Neural cell (in vitro differentiated cells): ENCODE measurements around the gene RNF113A. TPM values are rescaled to one million over a fixed set of nuclear protein-coding genes. Genes with fewer than 3 reads are reported as not detected.

Source experiments
- H2AFZ ChIP-seq: fragments of 200-600, 300-800 bp; sonication (generic), shearing (Covaris generic); 2 replicates; pipeline ENCODE4 v1.6.0; 2014; ENCODE audit warnings: low read depth, mild to moderate bottlenecking, antibody characterized with exemption, low read length, moderate library complexity
- H3F3A ChIP-seq: fragments of 200-600 bp; shearing (Covaris generic); 2 replicates; pipeline ENCODE4 v1.6.1; 2016; ENCODE audit warnings: mild to moderate bottlenecking, moderate library complexity, mixed read lengths, antibody characterized with exemption, low read length; ENCODE audit not compliant: insufficient read depth, poor library complexity, severe bottlenecking
- H3K27ac ChIP-seq: fragments of 200-600, 300-800 bp; sonication (generic), shearing (Covaris generic); 2 replicates; pipeline ENCODE4 v1.5.1; 2014; ENCODE audit warnings: mild to moderate bottlenecking, low read length, moderate library complexity
- H3K27me3 ChIP-seq: fragments of 300-800, 200-600 bp; sonication (generic), shearing (Covaris generic); 2 replicates; pipeline ENCODE4 v1.6.0; 2014; ENCODE audit warnings: mild to moderate bottlenecking, low read depth, low read length, moderate library complexity; ENCODE audit not compliant: insufficient read depth
- H3K36me3 ChIP-seq: fragments of 300-800, 200-600 bp; sonication (generic), shearing (Covaris generic); 2 replicates; pipeline ENCODE4 v1.5.1; 2014; ENCODE audit warnings: mild to moderate bottlenecking, antibody characterized with exemption, low read length, moderate library complexity; ENCODE audit not compliant: insufficient read depth
- H3K4me2 ChIP-seq: fragments of 300-800, 200-600 bp; sonication (generic), shearing (Covaris generic); 2 replicates; pipeline ENCODE4 v1.6.0; 2014; ENCODE audit warnings: mild to moderate bottlenecking, low read length
- H3K4me3 ChIP-seq: fragments of 300-800, 200-600 bp; sonication (generic), shearing (Covaris generic); 2 replicates; pipeline ENCODE4 v1.5.1; 2014; ENCODE audit warnings: mild to moderate bottlenecking, low read length, moderate library complexity
- H3K79me2 ChIP-seq: fragments of 200-600 bp; shearing (Covaris generic); replicated peaks from 2 replicates; pipeline ENCODE4 v1.6.0; 2014; ENCODE audit warnings: mild to moderate bottlenecking, low read length, moderate library complexity; ENCODE audit not compliant: insufficient read depth
- H3K9ac ChIP-seq: fragments of 300-800, 200-600 bp; sonication (generic), shearing (Covaris generic); 2 replicates; pipeline ENCODE4 v1.6.1; 2016; ENCODE audit warnings: mild to moderate bottlenecking, low read length, mixed read lengths
- H3K9me2 ChIP-seq: fragments of 200-600 bp; shearing (Covaris generic); 2 replicates; pipeline ENCODE4 v1.6.1; 2016; ENCODE audit warnings: mild to moderate bottlenecking, low read length, mixed read lengths; ENCODE audit not compliant: insufficient read depth
- H3K9me3 ChIP-seq: fragments of 200-600, 300-800 bp; sonication (generic), shearing (Covaris generic); 2 replicates; pipeline ENCODE4 v1.6.1; 2016; ENCODE audit warnings: mild to moderate bottlenecking, mixed run types, low read length, moderate library complexity, mixed read lengths
- H4K20me1 ChIP-seq: fragments of 200-600 bp; shearing (Covaris generic); 2 replicates; pipeline ENCODE4 v1.6.1; 2016; ENCODE audit warnings: mild to moderate bottlenecking, mixed run types; ENCODE audit not compliant: insufficient read depth
- CTCF ChIP-seq: fragments of 450-650 bp; IDR thresholded peaks from 2 replicates; pipeline ENCODE4 v1.5.1; 2014; ENCODE audit warnings: antibody characterized with exemption, mild to moderate bottlenecking, moderate library complexity; ENCODE audit not compliant: poor library complexity, severe bottlenecking
- EP300 ChIP-seq: fragments of 450-650 bp; conservative IDR thresholded peaks from 2 replicates; pipeline ENCODE4 v1.6.1; 2014; ENCODE audit warnings: antibody characterized with exemption, mild to moderate bottlenecking, moderate library complexity; ENCODE audit not compliant: poor library complexity, severe bottlenecking
- EZH2 ChIP-seq: fragments of 200-600, 300-800 bp; shearing (Covaris generic), sonication (generic); IDR thresholded peaks from 2 replicates; pipeline ENCODE4 v1.6.1; 2014; ENCODE audit warnings: antibody characterized with exemption, low read length, borderline replicate concordance, mild to moderate bottlenecking; ENCODE audit not compliant: insufficient read depth, poor library complexity, severe bottlenecking
- MXI1 ChIP-seq: fragments of 450-650 bp; conservative IDR thresholded peaks from 2 replicates; pipeline ENCODE4 v1.6.1; 2014; ENCODE audit warnings: antibody characterized with exemption, mild to moderate bottlenecking; ENCODE audit not compliant: poor library complexity, severe bottlenecking
- POLR2AphosphoS5 ChIP-seq: IDR thresholded peaks from 2 replicates; pipeline ENCODE4 v1.6.1; 2012
- RAD21 ChIP-seq: fragments of 450-650 bp; conservative IDR thresholded peaks from 2 replicates; pipeline ENCODE4 v1.6.1; 2014; ENCODE audit warnings: antibody characterized with exemption, mild to moderate bottlenecking, moderate library complexity
- REST ChIP-seq: IDR thresholded peaks from 2 replicates; pipeline ENCODE4 v1.6.1; 2012; ENCODE audit warnings: borderline replicate concordance
- SMC3 ChIP-seq: fragments of 450-650 bp; conservative IDR thresholded peaks from 2 replicates; pipeline ENCODE4 v1.6.1; 2014; ENCODE audit warnings: antibody characterized with exemption, mild to moderate bottlenecking, moderate library complexity; ENCODE audit not compliant: poor library complexity
- TAF1 ChIP-seq: IDR thresholded peaks from 2 replicates; pipeline ENCODE4 v1.6.1; 2012; ENCODE audit warnings: low read depth
- polyA plus RNA-seq: library from polyadenylated mRNA; depleted of rRNA; stranded (reverse); fragments of >200 nt; gene quantifications from 2 replicates; pipeline ENCODE4 v1.2.3, GENCODE V29; 2014

Gene RNF113A
- polyA plus RNA-seq, 1 donor from 2014 or later: 27.2 TPM

- Histone ChIP-seq H3K36me3 (no peaks in the 10 kb centered on the region), H3F3A (no peaks in the 10 kb centered on the region), H4K20me1 (no peaks in the 10 kb centered on the region), H3K9me3 (no peaks in the 10 kb centered on the region), H2AFZ (peak within 1 kb of the TSS; percentile 51), H3K27ac (peak within 1 kb of the TSS; percentile 84), H3K9ac (peak within 1 kb of the TSS; percentile 83), H3K79me2 (peaks cover 17% of the 10 kb centered on the region), H3K4me2 (peak within 1 kb of the TSS; percentile 62), H3K4me3 (peak within 1 kb of the TSS; percentile 78), H3K9me2 (no peaks in the 10 kb centered on the region), H3K27me3 (no peaks in the 10 kb centered on the region)
- TF ChIP-seq SMC3: peak; percentile 29
- TF ChIP-seq TAF1: no peak
- TF ChIP-seq EZH2: no peak
- peak; percentile 43 for TF ChIP-seq MXI1
- TF ChIP-seq CTCF: no peak
- TF ChIP-seq REST: peak; percentile 5
- TF ChIP-seq EP300: no peak
- peak; percentile 14 for TF ChIP-seq RAD21
- TF ChIP-seq POLR2AphosphoS5: peak; percentile 68
Observed at GRCh38 chrX:119852382-119853353, 18.9 kb downstream of the RNF113A start, which contains the start of gene UPF3B. TSS of gene UPF3B (minus strand) at chrX:119852963. CDS start at chrX:119852928, 35 bp downstream.

GRCh38 chrX:119833905-119834304, 37.6 kb downstream of the RNF113A start:
- Histone ChIP-seq H3K9ac (no peak overlapping the region), H3K36me3 (no peaks in the 10 kb centered on the region), H3K9me3 (no peaks in the 10 kb centered on the region), H3K79me2 (no peaks in the 10 kb centered on the region), H3F3A (no peaks in the 10 kb centered on the region), H3K27me3 (no peaks in the 10 kb centered on the region), H4K20me1 (no peaks in the 10 kb centered on the region), H3K27ac (no peak overlapping the region), H3K4me3 (no peak overlapping the region), H3K4me2 (no peak overlapping the region), H3K9me2 (no peaks in the 10 kb centered on the region), H2AFZ (no peak overlapping the region)
- TF ChIP-seq REST (no peak), MXI1 (no peak), TAF1 (no peak), POLR2AphosphoS5 (no peak), EZH2 (no peak), SMC3 (no peak), RAD21 (no peak), CTCF (no peak), EP300 (no peak)
